SK-N-SH (cell line): ENCODE measurements around the gene TARBP1. TPM values are rescaled to one million over a fixed set of nuclear protein-coding genes. Genes with fewer than 3 reads are reported as not detected.

Experiments used
- CTCF ChIA-PET: fragments of 300-600, 350-600 bp; formaldehyde crosslinking; extraction: SDS; loops from one replicate; lab custom pipeline; 2021; lab: Yijun Ruan, JAX
- POLR2A ChIA-PET: fragments of 350-600 bp; sonication (Branson Sonifier 250); formaldehyde crosslinking; extraction: SDS; loops from one replicate; lab custom pipeline; 2020; ENCODE audit warnings: antibody characterized with exemption, inconsistent platforms; lab: Yijun Ruan, JAX
- DNase-seq: peaks from one replicate; pipeline ENCODE4 v3.0.0; 2012
- H2AFZ ChIP-seq: fragments of 200-600 bp; sonication (generic); 2 replicates; pipeline ENCODE4 v1.8.1; 2016; ENCODE audit warnings: antibody characterized with exemption, mild to moderate bottlenecking, low read depth
- H3F3A ChIP-seq: fragments of 200-600 bp; sonication (generic); replicated peaks from 2 replicates; pipeline ENCODE3; 2016; ENCODE audit warnings: antibody characterized with exemption, mild to moderate bottlenecking; ENCODE audit not compliant: insufficient read depth
- H3K27ac ChIP-seq, 2 experiments: fragments of 200-500 bp in 1 of 2; fragments of 200-600 bp in 1 of 2; sonication (Bioruptor generic) in 1 of 2; sonication (generic), shearing (Covaris generic) in 1 of 2; 2 replicates each; pipeline versions ENCODE4 v1.5.1 to v1.6.1; 2014 to 2016; ENCODE audit warnings: low read depth in 2 of 2, inconsistent platforms in 1 of 2, low read length in 1 of 2, mild to moderate bottlenecking in 1 of 2, mixed read lengths in 1 of 2
- H3K27me3 ChIP-seq: fragments of 200-600 bp; sonication (generic), shearing (Covaris generic); 2 replicates; pipeline ENCODE4 v1.6.1; 2016; ENCODE audit warnings: mixed run types; ENCODE audit not compliant: insufficient read depth
- H3K36me3 ChIP-seq, 2 experiments: fragments of 200-500 bp in 1 of 2; fragments of 200-600 bp in 1 of 2; sonication (Bioruptor generic) in 1 of 2; sonication (generic) in 1 of 2; replicated peaks in 1 of 2; 2 replicates each; pipeline versions ENCODE3 to v1.5.1; 2014 to 2016; ENCODE audit warnings: low read length in 1 of 2, mild to moderate bottlenecking in 1 of 2; ENCODE audit not compliant: insufficient read depth in 2 of 2, control insufficient read depth in 1 of 2
- H3K4me1 ChIP-seq, 2 experiments: fragments of 200-500 bp in 1 of 2; fragments of 200-600 bp in 1 of 2; sonication (Bioruptor generic) in 1 of 2; sonication (generic), shearing (Covaris generic) in 1 of 2; 2 replicates each; pipeline versions ENCODE4 v1.5.1 to v1.6.1; 2014 to 2016; ENCODE audit warnings: low read depth in 1 of 2, low read length in 1 of 2, mixed run types in 1 of 2; ENCODE audit not compliant: insufficient read depth in 2 of 2, control insufficient read depth in 1 of 2
- H3K4me2 ChIP-seq: fragments of 200-600 bp; sonication (generic), shearing (Covaris generic); 2 replicates; pipeline ENCODE4 v1.6.1; 2017; ENCODE audit warnings: mixed run types
- H3K4me3 ChIP-seq, 2 experiments: fragments of 200-500 bp in 1 of 2; fragments of 200-600 bp in 1 of 2; sonication (Bioruptor generic) in 1 of 2; sonication (generic), shearing (Covaris generic) in 1 of 2; 2 replicates each; pipeline versions ENCODE4 v1.5.1 to v1.8.1; 2014 to 2016; ENCODE audit warnings: low read depth in 2 of 2, inconsistent platforms in 1 of 2, low read length in 1 of 2, mild to moderate bottlenecking in 1 of 2, mixed read lengths in 1 of 2, moderate library complexity in 1 of 2
- H3K79me2 ChIP-seq: fragments of 200-600 bp; sonication (generic); 2 replicates; pipeline ENCODE4 v1.8.1; 2017; ENCODE audit warnings: mild to moderate bottlenecking; ENCODE audit not compliant: insufficient read depth
- H3K9ac ChIP-seq: fragments of 200-600 bp; sonication (generic); 2 replicates; pipeline ENCODE4 v1.6.1; 2017; ENCODE audit warnings: mixed run types
- H3K9me2 ChIP-seq: fragments of 200-600 bp; sonication (generic); 2 replicates; pipeline ENCODE4 v1.6.1; 2017; ENCODE audit warnings: mixed run types
- H3K9me3 ChIP-seq: fragments of 200-600 bp; sonication (generic); 2 replicates; pipeline ENCODE4 v1.6.1; 2017; ENCODE audit warnings: mixed run types, mild to moderate bottlenecking, moderate library complexity
- H4K20me1 ChIP-seq: fragments of 200-600 bp; sonication (generic); 2 replicates; pipeline ENCODE4 v1.6.1; 2017; ENCODE audit warnings: mild to moderate bottlenecking, mixed run types; ENCODE audit not compliant: insufficient read depth
- ELF1 ChIP-seq: IDR thresholded peaks from 2 replicates; pipeline ENCODE4 v1.4.0; 2012
- EP300 ChIP-seq, 2 experiments: IDR thresholded peaks; 2 replicates each; pipeline versions ENCODE4 v1.4.0 to v1.6.1; 2012; ENCODE audit warnings: borderline replicate concordance in 1 of 2, low read depth in 1 of 2, low read length in 1 of 2
- FOSL2 ChIP-seq: IDR thresholded peaks from 2 replicates; pipeline ENCODE4 v1.4.0; 2012; ENCODE audit warnings: low read depth, mild to moderate bottlenecking, moderate library complexity, borderline replicate concordance
- FOXM1 ChIP-seq: IDR thresholded peaks from 2 replicates; pipeline ENCODE4 v1.4.0; 2012; ENCODE audit warnings: low read depth, mild to moderate bottlenecking
- GATA2 ChIP-seq: sonication (generic); formaldehyde crosslinking; IDR thresholded peaks from 2 replicates; pipeline ENCODE4 v1.5.0; 2020; ENCODE audit warnings: mild to moderate bottlenecking, missing genetic modification reagents
- MEF2A ChIP-seq: IDR thresholded peaks from 2 replicates; pipeline ENCODE4 v1.4.0; 2012; ENCODE audit warnings: low read depth, borderline replicate concordance
- MXI1 ChIP-seq: IDR thresholded peaks from 2 replicates; pipeline ENCODE4 v1.6.1; 2012; ENCODE audit warnings: mild to moderate bottlenecking, low read depth, low read length, improper control_type of control experiment
- NFIC ChIP-seq: IDR thresholded peaks from 2 replicates; pipeline ENCODE4 v1.4.0; 2012; ENCODE audit warnings: borderline replicate concordance
- NRF1 ChIP-seq: IDR thresholded peaks from 2 replicates; pipeline ENCODE4 v1.6.1; 2012; ENCODE audit warnings: low read depth, mild to moderate bottlenecking, low read length
- POLR2AphosphoS5 ChIP-seq: IDR thresholded peaks from 2 replicates; pipeline ENCODE4 v1.6.1; 2012; ENCODE audit warnings: low read depth, low read length
- RCOR1 ChIP-seq: fragments of 150-350 bp; IDR thresholded peaks from 2 replicates; pipeline ENCODE4 v1.6.1; 2017; ENCODE audit warnings: antibody characterized with exemption, low read length
- SMC3 ChIP-seq: IDR thresholded peaks from 2 replicates; pipeline ENCODE4 v1.6.1; 2012; ENCODE audit warnings: low read depth, low read length, improper control_type of control experiment
- TCF12 ChIP-seq: IDR thresholded peaks from 2 replicates; pipeline ENCODE4 v1.4.0; 2012
- TEAD4 ChIP-seq: IDR thresholded peaks from 2 replicates; pipeline ENCODE4 v1.4.0; 2012; ENCODE audit warnings: mild to moderate bottlenecking, borderline replicate concordance; ENCODE audit not compliant: insufficient read depth
- YY1 ChIP-seq: IDR thresholded peaks from 2 replicates; pipeline ENCODE4 v1.4.0; 2012; ENCODE audit warnings: low read depth, mild to moderate bottlenecking
- WGBS: methylation state at CpG from one replicate; pipeline ENCODE4 v1.1.6; 2017; ENCODE audit warnings: low lambda C conversion rate; 5-methylcytosine and 5-hydroxymethylcytosine counted together
- polyA plus RNA-seq, 3 experiments: library from polyadenylated mRNA; depleted of rRNA; stranded (reverse); fragments of >200 nt; gene quantifications; 2 replicates each; pipeline ENCODE4 v1.2.3, GENCODE V29; 2012
- TF ChIP-seq, protein P1 (sequence below): fragments of 150-350 bp; IDR thresholded peaks from 2 replicates; pipeline ENCODE4 v1.6.1; 2016; ENCODE audit warnings: mild to moderate bottlenecking, low read depth, low read length
- TF ChIP-seq, protein P2 (sequence below): IDR thresholded peaks from 2 replicates; pipeline ENCODE4 v1.4.0; 2012; ENCODE audit warnings: low read depth
- TF ChIP-seq, protein P3 (sequence below): IDR thresholded peaks from 2 replicates; pipeline ENCODE4 v1.4.0; 2012; ENCODE audit warnings: low read depth, borderline replicate concordance

TARBP1 gene
- polyA plus RNA-seq, 1 of the 3 experiments (the other 2 are of a cell fraction) = 33.0 TPM

DNA sequence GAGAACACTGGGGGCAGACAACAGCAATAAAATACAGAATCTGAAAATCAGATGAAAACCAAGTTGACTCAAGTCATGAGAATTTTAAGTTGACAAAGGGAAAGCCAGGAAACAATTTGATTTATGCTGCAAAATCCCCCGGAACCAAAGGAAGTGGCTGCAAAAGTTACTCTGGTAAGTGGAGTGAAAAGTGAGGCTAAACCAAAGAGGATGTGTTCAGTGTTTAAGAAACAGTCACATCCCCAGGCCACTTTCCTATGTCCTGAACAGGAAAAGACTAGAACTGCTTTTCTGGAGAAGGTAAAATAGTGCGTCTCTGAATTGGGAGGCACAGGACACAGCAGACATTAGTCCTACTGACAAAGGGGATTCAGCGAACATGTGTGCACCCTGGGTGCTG, 5.9 kb downstream of the TARBP1 start:
- no peaks in the 10 kb centered on the region for H3K9me3 ChIP-seq
- CTCF ChIA-PET = no interaction called here
- no peak overlapping the region; the same call in 1 of the 2 replicates for H3K4me2 ChIP-seq
- no peaks in the 10 kb centered on the region for H4K20me1 ChIP-seq
- POLR2A ChIA-PET = no interaction called here
- no peak overlapping the region for H2AFZ ChIP-seq
- H3K36me3 ChIP-seq = no peaks in the 10 kb centered on the region
- no peak overlapping the region for H3K4me3 ChIP-seq
- H3K79me2 ChIP-seq = peaks cover 33% of the 10 kb centered on the region
- H3K4me1 ChIP-seq = peaks cover 14 to 17% of the 10 kb centered on the region in 2 experiments; a peak in 3 of 4 replicates
- H3K27ac ChIP-seq = 0 out of 4 replicates have a peak overlapping the region, but pooled peaks of 1 of the 2 experiments have one; percentile 12
- 68% methylated on average over 3 of the region's 3 CpGs for WGBS
- TF ChIP-seq, protein P1, sequence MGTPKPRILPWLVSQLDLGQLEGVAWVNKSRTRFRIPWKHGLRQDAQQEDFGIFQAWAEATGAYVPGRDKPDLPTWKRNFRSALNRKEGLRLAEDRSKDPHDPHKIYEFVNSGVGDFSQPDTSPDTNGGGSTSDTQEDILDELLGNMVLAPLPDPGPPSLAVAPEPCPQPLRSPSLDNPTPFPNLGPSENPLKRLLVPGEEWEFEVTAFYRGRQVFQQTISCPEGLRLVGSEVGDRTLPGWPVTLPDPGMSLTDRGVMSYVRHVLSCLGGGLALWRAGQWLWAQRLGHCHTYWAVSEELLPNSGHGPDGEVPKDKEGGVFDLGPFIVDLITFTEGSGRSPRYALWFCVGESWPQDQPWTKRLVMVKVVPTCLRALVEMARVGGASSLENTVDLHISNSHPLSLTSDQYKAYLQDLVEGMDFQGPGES = no peak
- TF ChIP-seq ELF1 = no peak
- no peak for TF ChIP-seq YY1
- no peak for TF ChIP-seq NFIC
- TF ChIP-seq, protein P2, sequence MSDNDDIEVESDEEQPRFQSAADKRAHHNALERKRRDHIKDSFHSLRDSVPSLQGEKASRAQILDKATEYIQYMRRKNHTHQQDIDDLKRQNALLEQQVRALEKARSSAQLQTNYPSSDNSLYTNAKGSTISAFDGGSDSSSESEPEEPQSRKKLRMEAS = no peak
- TF ChIP-seq RCOR1 = no peak
- TF ChIP-seq TEAD4 = no peak
- H3K27me3 ChIP-seq = no peaks in the 10 kb centered on the region
- peak overlapping the region; percentile 7; the same call in 1 of the 2 replicates for H3K9ac ChIP-seq
- DNase-seq = no peak
- H3F3A ChIP-seq = no peaks in the 10 kb centered on the region
- no peaks in the 10 kb centered on the region for H3K9me2 ChIP-seq

DNA sequence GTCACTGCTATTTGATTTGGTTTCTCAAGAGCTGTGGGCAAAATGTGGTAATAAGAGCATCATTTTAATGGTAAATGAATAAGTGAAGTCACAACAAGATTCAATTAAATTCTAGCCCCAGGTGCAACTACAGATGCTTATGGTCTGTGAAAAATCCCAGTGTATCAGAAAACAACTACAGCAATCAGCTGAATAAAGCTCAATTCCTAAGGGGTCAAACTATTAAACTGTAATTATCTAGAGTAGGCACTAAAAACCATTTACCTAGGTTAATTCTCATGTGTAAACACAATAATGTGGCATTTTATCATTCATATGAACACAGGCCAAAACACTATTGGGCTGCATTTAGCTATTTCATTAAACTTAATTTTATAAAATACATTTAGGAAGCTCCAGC, 9.6 kb downstream of the TARBP1 start:
- no peaks in the 10 kb centered on the region for H3K9me2 ChIP-seq
- no peaks in the 10 kb centered on the region for H4K20me1 ChIP-seq
- no peak overlapping the region for H2AFZ ChIP-seq
- TF ChIP-seq NRF1 = no peak
- DNase-seq = no peak
- H3K4me3 ChIP-seq = no peak overlapping the region
- H3K4me2 ChIP-seq = no peak overlapping the region
- ChIA-PET CTCF (no interaction called here), POLR2A (no interaction called here)
- peaks cover 2 to 13% of the 10 kb centered on the region in 2 experiments; a peak in 2 of 4 replicates for H3K4me1 ChIP-seq
- no peak overlapping the region for H3K9ac ChIP-seq
- H3F3A ChIP-seq = no peaks in the 10 kb centered on the region
- peaks cover 16 to 20% of the 10 kb centered on the region in 2 experiments for H3K36me3 ChIP-seq
- H3K27ac ChIP-seq = no peak overlapping the region
- no peaks in the 10 kb centered on the region for H3K27me3 ChIP-seq
- H3K79me2 ChIP-seq = peaks cover 15% of the 10 kb centered on the region
- no peaks in the 10 kb centered on the region for H3K9me3 ChIP-seq

DNA sequence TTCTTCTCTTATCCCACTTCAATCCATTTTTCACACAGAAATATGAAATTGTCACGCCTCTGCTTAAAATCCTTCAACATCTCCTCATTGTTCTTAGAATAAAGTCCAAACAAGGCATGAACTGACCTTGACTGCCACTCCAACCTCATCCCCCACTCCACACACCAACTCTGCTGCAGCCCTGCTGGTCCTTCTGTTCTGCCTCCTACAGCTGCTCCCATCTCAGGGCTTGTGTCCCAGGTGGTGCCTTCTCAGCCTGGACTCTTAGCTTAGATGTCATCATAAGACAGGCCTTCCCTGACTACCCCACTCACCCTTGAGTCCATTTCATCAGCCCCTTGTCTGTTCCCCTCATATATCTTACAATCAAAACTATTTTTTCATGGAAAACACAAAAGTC, 10.4 kb downstream of the TARBP1 start:
- ChIA-PET POLR2A (no interaction called here), CTCF (interaction anchor here (2.1 kb wide), 1 partner anchor 10 kb away, joined by 9 read pairs; the partner anchor contains the start of gene TARBP1)
- Histone ChIP-seq H2AFZ (no peak overlapping the region), H3K4me2 (no peak overlapping the region), H3K9me3 (no peaks in the 10 kb centered on the region), H3K27ac (no peak overlapping the region), H3F3A (no peaks in the 10 kb centered on the region), H3K79me2 (peaks cover 8% of the 10 kb centered on the region; the same call in 1 of the 2 replicates), H3K9me2 (no peaks in the 10 kb centered on the region), H4K20me1 (no peaks in the 10 kb centered on the region), H3K4me1 (peaks cover 2 to 13% of the 10 kb centered on the region in 2 experiments; a peak in 2 of 4 replicates), H3K9ac (no peak overlapping the region), H3K36me3 (peaks cover 23 to 25% of the 10 kb centered on the region in 2 experiments), H3K27me3 (no peaks in the 10 kb centered on the region), H3K4me3 (no peak overlapping the region)
- TF ChIP-seq FOSL2 (no peak), EP300 (IDR thresholded peaks at IDR 0.05; ENCODE audit: borderline replicate concordance in 1 of 2, low read depth in 1 of 2, low read length in 1 of 2) (no peak), MEF2A (no peak), FOXM1 (no peak), ELF1 (no peak), SMC3 (no peak), MXI1 (no peak), TCF12 (no peak), POLR2AphosphoS5 (no peak), NFIC (no peak), GATA2 (CRISPR knock-in tag) (no peak)
- TF ChIP-seq, protein P1 = no peak
- TF ChIP-seq, protein P3, sequence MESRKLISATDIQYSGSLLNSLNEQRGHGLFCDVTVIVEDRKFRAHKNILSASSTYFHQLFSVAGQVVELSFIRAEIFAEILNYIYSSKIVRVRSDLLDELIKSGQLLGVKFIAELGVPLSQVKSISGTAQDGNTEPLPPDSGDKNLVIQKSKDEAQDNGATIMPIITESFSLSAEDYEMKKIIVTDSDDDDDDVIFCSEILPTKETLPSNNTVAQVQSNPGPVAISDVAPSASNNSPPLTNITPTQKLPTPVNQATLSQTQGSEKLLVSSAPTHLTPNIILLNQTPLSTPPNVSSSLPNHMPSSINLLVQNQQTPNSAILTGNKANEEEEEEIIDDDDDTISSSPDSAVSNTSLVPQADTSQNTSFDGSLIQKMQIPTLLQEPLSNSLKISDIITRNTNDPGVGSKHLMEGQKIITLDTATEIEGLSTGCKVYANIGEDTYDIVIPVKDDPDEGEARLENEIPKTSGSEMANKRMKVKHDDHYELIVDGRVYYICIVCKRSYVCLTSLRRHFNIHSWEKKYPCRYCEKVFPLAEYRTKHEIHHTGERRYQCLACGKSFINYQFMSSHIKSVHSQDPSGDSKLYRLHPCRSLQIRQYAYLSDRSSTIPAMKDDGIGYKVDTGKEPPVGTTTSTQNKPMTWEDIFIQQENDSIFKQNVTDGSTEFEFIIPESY = no peak
- no peak for DNase-seq
- WGBS = 89% methylated on average over 1 of the region's 1 CpG
